Common myeloid progenitor, CD34-positive (primary cell): ENCODE results near the gene LGALS14.

ENCODE experiments used
- CTCF ChIA-PET: fragments of 350-600 bp; sonication (Branson Sonifier 250); formaldehyde crosslinking; loops from one replicate; lab custom pipeline; 2021; ENCODE audit warnings: antibody characterized with exemption; lab: Charles Lee
- POLR2A ChIA-PET: fragments of 350-600 bp; sonication (Branson Sonifier 250); formaldehyde crosslinking; loops from one replicate; lab custom pipeline; 2021; ENCODE audit warnings: antibody characterized with exemption; lab: Charles Lee
- DNase-seq, 3 donors: peaks; one replicate each; pipeline versions ENCODE4 v3.0.0 to v3.0.0-alpha.2; 2013
- H3K27ac ChIP-seq, 2 experiments: 1 replicate in 1 of 2; 2 replicates in 1 of 2; pipeline ENCODE4 v1.7.0; 2013; ENCODE audit warnings: inconsistent platforms in 2 of 2, low read length in 2 of 2, mild to moderate bottlenecking in 2 of 2, low read depth in 1 of 2, moderate library complexity in 1 of 2; ENCODE audit not compliant: severe bottlenecking in 2 of 2, insufficient read depth in 1 of 2, poor library complexity in 1 of 2
- H3K27me3 ChIP-seq, 5 experiments: replicated peaks in 2 of 5; 1 replicate in 3 of 5; 2 replicates in 2 of 5; pipeline versions ENCODE4 v1.6.1 to v1.7.0; 2013; ENCODE audit warnings: low read length in 4 of 5, mild to moderate bottlenecking in 2 of 5, moderate library complexity in 2 of 5, inconsistent platforms in 1 of 5; ENCODE audit not compliant: insufficient read depth in 5 of 5, control insufficient read depth in 4 of 5
- H3K36me3 ChIP-seq, 4 experiments: 1 replicate in 2 of 4; 2 replicates in 2 of 4; pipeline versions ENCODE4 v1.6.1 to v1.7.0; 2013; ENCODE audit warnings: low read length in 3 of 4, control low read depth in 1 of 4, mild to moderate bottlenecking in 1 of 4; ENCODE audit not compliant: control insufficient read depth in 4 of 4, insufficient read depth in 4 of 4
- H3K4me1 ChIP-seq, 4 experiments: 1 replicate in 3 of 4; 2 replicates in 1 of 4; pipeline versions ENCODE4 v1.6.1 to v1.7.1; 2013; ENCODE audit warnings: low read length in 3 of 4, mild to moderate bottlenecking in 3 of 4, control low read depth in 1 of 4, inconsistent platforms in 1 of 4, moderate library complexity in 1 of 4; ENCODE audit not compliant: control insufficient read depth in 4 of 4, insufficient read depth in 4 of 4; ENCODE audit errors: control extremely low read depth in 1 of 4
- H3K4me3 ChIP-seq, 7 experiments: 1 replicate in 4 of 7; 2 replicates in 3 of 7; pipeline versions ENCODE4 v1.5.1 to v1.7.0; 2013; ENCODE audit warnings: mild to moderate bottlenecking in 7 of 7, low read length in 6 of 7, moderate library complexity in 6 of 7, inconsistent platforms in 2 of 7, low read depth in 2 of 7, control low read depth in 1 of 7; ENCODE audit not compliant: insufficient read depth in 4 of 7, control insufficient read depth in 1 of 7; ENCODE audit errors: extremely low read depth in 1 of 7
- H3K9me3 ChIP-seq, 5 experiments: 1 replicate in 4 of 5; 2 replicates in 1 of 5; pipeline versions ENCODE4 v1.6.1 to v1.7.1; 2013; ENCODE audit warnings: low read length in 4 of 5, mild to moderate bottlenecking in 2 of 5, inconsistent platforms in 1 of 5, low read depth in 1 of 5, moderate library complexity in 1 of 5; ENCODE audit not compliant: control insufficient read depth in 4 of 5, insufficient read depth in 2 of 5; ENCODE audit errors: control extremely low read depth in 1 of 5
- WGBS: methylation state at CpG from one replicate; pipeline ENCODE4 v1.1.5; 2013; ENCODE audit not compliant: insufficient coverage; 5-methylcytosine and 5-hydroxymethylcytosine counted together

The LGALS14 gene

GRCh38 chr19:39740395-39740794, 36.1 kb downstream of the LGALS14 start:
- Histone ChIP-seq H3K27ac (no peak overlapping the region), H3K4me1 (peaks cover 0 to 1% (median 0%) of the 10 kb centered on the region in 4 experiments), H3K4me3 (no peak overlapping the region), H3K9me3 (peaks cover 0 to 2% (median 0%) of the 10 kb centered on the region in 5 experiments), H3K36me3 (no peaks in the 10 kb centered on the region), H3K27me3 (peaks cover 0 to 5% (median 3%) of the 10 kb centered on the region in 5 experiments)
- no peak for DNase-seq
- POLR2A ChIA-PET: no interaction called here
- CTCF ChIA-PET: no interaction called here
- no CpG with 5 or more reads among the region's 1 CpG for WGBS

GRCh38 chr19:39745643-39746042, 41.4 kb downstream of the LGALS14 start:
- peak; percentile 17 to 46 (median 36) for DNase-seq
- POLR2A ChIA-PET: no interaction called here
- CTCF ChIA-PET: interaction anchor here (0.7 kb wide), 1 partner anchor 21 kb away, joined by 3 read pairs; no protein-coding TSS in a partner anchor
- Histone ChIP-seq H3K27ac (no peak overlapping the region), H3K27me3 (peaks cover 0 to 5% (median 0%) of the 10 kb centered on the region in 5 experiments), H3K9me3 (peaks cover 0 to 2% (median 0%) of the 10 kb centered on the region in 5 experiments), H3K36me3 (no peaks in the 10 kb centered on the region), H3K4me1 (no peaks in the 10 kb centered on the region), H3K4me3 (no peak overlapping the region)
- WGBS: 28% methylated on average over 3 of the region's 3 CpGs

GRCh38 chr19:39746836-39747529, 42.7 kb downstream of the LGALS14 start:
- Histone ChIP-seq H3K27me3 (peaks cover 0 to 5% (median 3%) of the 10 kb centered on the region in 5 experiments), H3K9me3 (peaks cover 0 to 2% (median 0%) of the 10 kb centered on the region in 5 experiments), H3K4me3 (no peak overlapping the region), H3K4me1 (no peaks in the 10 kb centered on the region), H3K36me3 (no peaks in the 10 kb centered on the region), H3K27ac (no peak overlapping the region)
- POLR2A ChIA-PET: no interaction called here
- 93% methylated on average over 4 of the region's 4 CpGs for WGBS
- no peak for DNase-seq
- CTCF ChIA-PET: no interaction called here

- Histone ChIP-seq H3K27me3 (peaks cover 0 to 10% (median 7%) of the 10 kb centered on the region in 5 experiments), H3K9me3 (no peaks in the 10 kb centered on the region), H3K27ac (no peak overlapping the region), H3K4me3 (no peak overlapping the region), H3K36me3 (no peaks in the 10 kb centered on the region), H3K4me1 (no peaks in the 10 kb centered on the region)
- POLR2A ChIA-PET: no interaction called here
- no peak for DNase-seq
- CTCF ChIA-PET: no interaction called here
- WGBS: 84% methylated on average over 5 of the region's 5 CpGs
Observed at GRCh38 chr19:39749981-39750380, 45.7 kb downstream of the LGALS14 start.

- Histone ChIP-seq H3K27me3 (peaks cover 0 to 24% (median 13%) of the 10 kb centered on the region in 5 experiments), H3K9me3 (no peaks in the 10 kb centered on the region), H3K4me3 (no peak overlapping the region), H3K36me3 (no peaks in the 10 kb centered on the region), H3K4me1 (no peaks in the 10 kb centered on the region), H3K27ac (no peak overlapping the region)
- CTCF ChIA-PET: no interaction called here
- POLR2A ChIA-PET: no interaction called here
- no peak for DNase-seq
Observed at GRCh38 chr19:39752390-39752789, 48.1 kb downstream of the LGALS14 start.

GRCh38 chr19:39752795-39753194, 48.5 kb downstream of the LGALS14 start:
- CTCF ChIA-PET: no interaction called here
- Histone ChIP-seq H3K27ac (no peak overlapping the region), H3K36me3 (no peaks in the 10 kb centered on the region), H3K9me3 (no peaks in the 10 kb centered on the region), H3K4me1 (no peaks in the 10 kb centered on the region), H3K27me3 (peaks cover 0 to 28% (median 13%) of the 10 kb centered on the region in 5 experiments), H3K4me3 (no peak overlapping the region)
- POLR2A ChIA-PET: no interaction called here
- DNase-seq: no peak

GRCh38 chr19:39754544-39754943, 50.3 kb downstream of the LGALS14 start:
- peaks cover 4 to 35% (median 16%) of the 10 kb centered on the region in 5 experiments for H3K27me3 ChIP-seq
- H3K36me3 ChIP-seq: no peaks in the 10 kb centered on the region
- POLR2A ChIA-PET: no interaction called here
- no peak for DNase-seq
- no peak overlapping the region for H3K4me3 ChIP-seq
- no peaks in the 10 kb centered on the region for H3K4me1 ChIP-seq
- WGBS: 100% methylated on average over 1 of the region's 2 CpGs
- no peak overlapping the region for H3K27ac ChIP-seq
- CTCF ChIA-PET: interaction anchor here (1.0 kb wide), 1 partner anchor 12 kb away, joined by 5 read pairs; no protein-coding TSS in a partner anchor
- H3K9me3 ChIP-seq: no peaks in the 10 kb centered on the region
